Measurements from ENCODE around the gene SYCP2L. TPM values are rescaled to one million over a fixed set of nuclear protein-coding genes. Genes with fewer than 3 reads are reported as not detected.

Gene SYCP2L
- total RNA-seq, 1 donor from 2014 or later, result 12.5 TPM

DNA sequence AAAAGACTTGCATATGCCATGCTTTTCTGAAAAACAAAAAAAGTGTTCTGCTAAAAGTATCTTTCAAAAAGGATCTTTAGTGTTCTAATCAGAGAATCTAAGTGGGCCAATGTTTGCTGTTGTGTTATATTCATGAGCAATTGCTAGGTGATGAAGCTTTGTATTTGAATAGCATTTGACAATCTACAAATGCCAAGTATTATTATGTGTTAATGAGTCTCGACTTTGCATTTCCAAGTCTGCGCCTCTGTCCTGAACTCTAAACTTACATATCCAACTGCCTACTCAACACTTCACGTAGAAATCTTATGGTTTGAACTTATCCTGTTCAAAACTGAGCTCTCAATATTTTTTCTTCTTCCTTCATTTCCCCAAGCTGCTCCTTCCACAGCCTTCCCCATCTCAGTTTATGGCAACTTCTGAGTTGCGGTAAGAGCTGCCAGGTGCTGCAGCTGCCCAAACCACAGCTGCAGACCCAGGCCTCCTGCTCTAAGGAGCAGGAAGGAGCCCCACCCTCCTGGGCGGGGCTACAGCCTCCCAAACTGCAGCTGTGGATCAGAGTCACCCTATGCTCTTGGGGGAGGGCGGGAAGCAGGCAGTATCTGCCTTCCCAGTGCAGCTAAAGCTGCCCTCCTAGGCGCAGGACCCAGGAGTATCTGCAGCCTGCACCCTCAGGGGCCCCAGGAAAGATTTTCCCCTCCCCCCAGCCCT lies 31.8 kb upstream of the SYCP2L start:
- H3K4me2 ChIP-seq, result no peak overlapping the region
- no peak overlapping the region for H3K27ac ChIP-seq
- H3K9me3 ChIP-seq (ENCODE audit: low read depth), result no peaks in the 10 kb centered on the region
- H3K36me3 Mint-ChIP-seq, result no peaks in the 10 kb centered on the region
- H3K36me3 ChIP-seq, result no peaks in the 10 kb centered on the region
- no peak for TF ChIP-seq EZH2phosphoT487 (IDR thresholded peaks at IDR 0.05)
- TF ChIP-seq, protein P1, sequence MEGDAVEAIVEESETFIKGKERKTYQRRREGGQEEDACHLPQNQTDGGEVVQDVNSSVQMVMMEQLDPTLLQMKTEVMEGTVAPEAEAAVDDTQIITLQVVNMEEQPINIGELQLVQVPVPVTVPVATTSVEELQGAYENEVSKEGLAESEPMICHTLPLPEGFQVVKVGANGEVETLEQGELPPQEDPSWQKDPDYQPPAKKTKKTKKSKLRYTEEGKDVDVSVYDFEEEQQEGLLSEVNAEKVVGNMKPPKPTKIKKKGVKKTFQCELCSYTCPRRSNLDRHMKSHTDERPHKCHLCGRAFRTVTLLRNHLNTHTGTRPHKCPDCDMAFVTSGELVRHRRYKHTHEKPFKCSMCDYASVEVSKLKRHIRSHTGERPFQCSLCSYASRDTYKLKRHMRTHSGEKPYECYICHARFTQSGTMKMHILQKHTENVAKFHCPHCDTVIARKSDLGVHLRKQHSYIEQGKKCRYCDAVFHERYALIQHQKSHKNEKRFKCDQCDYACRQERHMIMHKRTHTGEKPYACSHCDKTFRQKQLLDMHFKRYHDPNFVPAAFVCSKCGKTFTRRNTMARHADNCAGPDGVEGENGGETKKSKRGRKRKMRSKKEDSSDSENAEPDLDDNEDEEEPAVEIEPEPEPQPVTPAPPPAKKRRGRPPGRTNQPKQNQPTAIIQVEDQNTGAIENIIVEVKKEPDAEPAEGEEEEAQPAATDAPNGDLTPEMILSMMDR (IDR thresholded peaks at IDR 0.05), result no peak
- TF ChIP-seq EZH2 (IDR thresholded peaks at IDR 0.05), result no peak
- H3K27ac Mint-ChIP-seq, result no peak overlapping the region
- no peak for DNase-seq (ENCODE audit: low spot score)
- H3K27me3 ChIP-seq, result no peaks in the 10 kb centered on the region
- H2AFZ ChIP-seq (replicated peaks), result no peak overlapping the region
- no peak overlapping the region for H3K4me3 ChIP-seq
- H3K9ac ChIP-seq, result no peak overlapping the region
- no peaks in the 10 kb centered on the region for H3K4me1 ChIP-seq
- no peaks in the 10 kb centered on the region for H4K20me1 ChIP-seq (ENCODE audit: low read depth)
- no peaks in the 10 kb centered on the region for H3F3A ChIP-seq (ENCODE audit: low read depth)
- peaks cover 12% of the 10 kb centered on the region for H3K9me3 Mint-ChIP-seq
- H3K4me1 Mint-ChIP-seq, result no peaks in the 10 kb centered on the region
- H3K79me2 ChIP-seq (ENCODE audit: low read depth), result no peaks in the 10 kb centered on the region
- H3K27me3 Mint-ChIP-seq (ENCODE audit: insufficient read depth, low read depth), result peaks cover 2% of the 10 kb centered on the region
- H3K4me3 Mint-ChIP-seq, result no peak overlapping the region

GRCh38 chr6:10857259-10857658 lies 29.6 kb upstream of the SYCP2L start:
- no peak for DNase-seq (ENCODE audit: low spot score)
- no peaks in the 10 kb centered on the region for H3K36me3 Mint-ChIP-seq
- no peaks in the 10 kb centered on the region for H3K4me1 Mint-ChIP-seq
- Histone ChIP-seq H3K4me3 (no peak overlapping the region), H3K4me1 (no peaks in the 10 kb centered on the region), H3K4me2 (no peak overlapping the region), H3K9me3 (ENCODE audit: low read depth) (no peaks in the 10 kb centered on the region), H3K27me3 (no peaks in the 10 kb centered on the region), H3K36me3 (no peaks in the 10 kb centered on the region), H3K9ac (no peak overlapping the region), H2AFZ (replicated peaks) (no peak overlapping the region), H3F3A (ENCODE audit: low read depth) (no peaks in the 10 kb centered on the region), H4K20me1 (ENCODE audit: low read depth) (no peaks in the 10 kb centered on the region), H3K27ac (no peak overlapping the region), H3K79me2 (ENCODE audit: low read depth) (no peaks in the 10 kb centered on the region)
- H3K4me3 Mint-ChIP-seq, result no peak overlapping the region
- peaks cover 12% of the 10 kb centered on the region for H3K9me3 Mint-ChIP-seq
- H3K27me3 Mint-ChIP-seq (ENCODE audit: insufficient read depth, low read depth), result no peaks in the 10 kb centered on the region
- TF ChIP-seq EZH2phosphoT487 (IDR thresholded peaks at IDR 0.05), result no peak
- TF ChIP-seq EZH2 (IDR thresholded peaks at IDR 0.05), result no peak
- TF ChIP-seq, protein P1 (IDR thresholded peaks at IDR 0.05), result no peak
- H3K27ac Mint-ChIP-seq, result no peak overlapping the region

DNA sequence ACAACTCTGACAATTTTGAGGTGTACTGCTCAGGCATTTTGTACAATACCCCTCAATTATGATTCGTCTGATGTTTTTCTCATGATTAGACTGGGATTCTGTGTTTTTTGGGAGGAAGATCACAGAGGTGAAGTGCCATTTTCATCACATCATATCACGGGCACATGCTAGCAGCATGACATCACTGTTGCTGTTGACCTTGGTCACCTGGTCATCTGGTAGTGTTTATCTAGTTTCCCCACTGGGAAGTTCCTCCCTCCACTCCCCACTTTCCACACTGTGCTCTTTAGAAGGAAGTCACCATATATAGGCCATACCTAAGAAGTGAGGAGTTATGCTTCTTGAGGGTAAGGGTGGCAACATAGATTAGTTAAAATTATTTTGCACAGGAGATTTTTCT lies 25.8 kb upstream of the SYCP2L start:
- DNase-seq (ENCODE audit: low spot score), result no peak
- TF ChIP-seq, protein P1 (IDR thresholded peaks at IDR 0.05), result no peak
- TF ChIP-seq EZH2 (IDR thresholded peaks at IDR 0.05) (no peak), EZH2phosphoT487 (IDR thresholded peaks at IDR 0.05) (no peak)
- Histone ChIP-seq H3K4me1 (no peaks in the 10 kb centered on the region), H3K9me3 (ENCODE audit: low read depth) (no peaks in the 10 kb centered on the region), H4K20me1 (ENCODE audit: low read depth) (no peaks in the 10 kb centered on the region), H3K36me3 (no peaks in the 10 kb centered on the region), H3K27ac (no peak overlapping the region), H3K4me3 (no peak overlapping the region), H3K9ac (no peak overlapping the region), H2AFZ (replicated peaks) (no peak overlapping the region), H3K79me2 (ENCODE audit: low read depth) (no peaks in the 10 kb centered on the region), H3K4me2 (no peak overlapping the region), H3F3A (ENCODE audit: low read depth) (no peaks in the 10 kb centered on the region), H3K27me3 (no peaks in the 10 kb centered on the region)
- Mint-ChIP-seq H3K4me1 (no peaks in the 10 kb centered on the region), H3K27ac (no peak overlapping the region), H3K4me3 (no peak overlapping the region), H3K27me3 (ENCODE audit: insufficient read depth, low read depth) (no peaks in the 10 kb centered on the region), H3K9me3 (peaks cover 2% of the 10 kb centered on the region), H3K36me3 (no peaks in the 10 kb centered on the region)

All from neural progenitor cell (in vitro differentiated cells).